T47D (cell line): ENCODE data around the gene GPR33.

Experiments
- DNase-seq, 2 experiments: peaks; one replicate each; pipeline versions ENCODE4 v3.0.0 to v3.0.0-alpha.2; 2011 to 2012; ENCODE audit warnings: low read depth in 1 of 2, low spot score in 1 of 2
- JUND ChIP-seq: IDR thresholded peaks from 2 replicates; pipeline ENCODE4 v1.6.1; 2012; ENCODE audit warnings: low read depth
- in situ Hi-C: cut with HindIII; loops from 2 replicates; pipeline ENCODE4 v1.10.0; 2016; ENCODE audit warnings: low sequenced_read_pairs, low pct_unique_long_range_greater_than_20kb

The GPR33 gene

DNA sequence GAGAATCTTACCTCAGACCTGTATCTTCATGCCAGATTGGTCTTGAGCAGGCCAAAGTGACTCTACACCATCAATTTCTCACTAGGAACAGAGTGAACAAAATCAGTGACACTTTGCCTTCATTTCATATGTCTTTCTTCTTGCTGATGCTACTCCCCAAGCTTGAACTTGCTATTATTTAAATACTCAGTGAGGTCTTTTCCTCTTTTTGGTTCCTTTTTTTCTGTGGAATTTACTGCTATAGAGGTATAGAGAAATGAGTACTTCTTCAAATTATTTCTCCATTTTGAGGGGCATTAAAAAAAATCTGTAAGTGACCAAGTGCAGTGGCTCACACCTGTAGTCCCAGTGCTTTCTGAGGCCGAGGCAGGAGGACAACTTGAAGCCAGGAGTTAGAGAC, at the start of gene GPR33:
Gene GPR33, minus strand, starts transcription at position 154 of the 400 bp plus-strand sequence. CDS start 4,074 bp downstream, outside the sequence.
- no peak for TF ChIP-seq JUND
- DNase-seq = no peak
- in situ Hi-C loops = no loop called here

- in situ Hi-C loops = no loop called here
- no peak for TF ChIP-seq JUND
- no peak for DNase-seq
Observed at GRCh38 chr14:31536201-31536960, 48.5 kb upstream of the GPR33 start.

- no peak for TF ChIP-seq JUND
- in situ Hi-C loops = no loop called here
- no peak for DNase-seq
Observed at GRCh38 chr14:31530136-31530535, 42.3 kb upstream of the GPR33 start.

- TF ChIP-seq JUND = no peak
- no peak for DNase-seq
- in situ Hi-C loops = no loop called here
Observed at GRCh38 chr14:31529053-31529452, 41.2 kb upstream of the GPR33 start.

GRCh38 chr14:31527546-31527945, 39.7 kb upstream of the GPR33 start:
- no peak for DNase-seq
- in situ Hi-C loops = no loop called here
- no peak for TF ChIP-seq JUND

- in situ Hi-C loops = no loop called here
- no peak for TF ChIP-seq JUND
- no peak for DNase-seq
Observed at GRCh38 chr14:31527087-31527486, 39.2 kb upstream of the GPR33 start.

DNA sequence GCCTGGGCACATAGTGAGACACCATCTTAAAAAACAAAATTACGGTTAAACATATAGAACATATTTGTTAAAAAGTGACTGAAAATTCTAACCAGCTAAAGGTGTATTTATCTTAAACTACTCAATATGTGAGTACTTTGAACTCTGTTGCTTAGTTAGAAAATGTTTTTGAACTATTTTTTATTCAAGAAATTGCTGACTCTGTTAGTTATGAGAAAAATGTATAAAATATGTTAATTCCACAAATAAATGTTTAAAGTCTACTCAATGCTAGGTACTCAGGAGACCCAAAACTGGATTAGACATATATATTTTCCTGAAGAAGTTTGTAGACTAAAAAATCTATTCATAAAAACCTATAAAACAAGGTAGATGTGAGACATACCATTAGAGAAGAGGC, 23.0 kb upstream of the GPR33 start:
- in situ Hi-C loops = no loop called here
- TF ChIP-seq JUND = no peak
- no peak for DNase-seq

- peak; percentile 26 to 52 for DNase-seq
- in situ Hi-C loops = no loop called here
- TF ChIP-seq JUND = no peak
Observed at GRCh38 chr14:31510222-31510621, 22.4 kb upstream of the GPR33 start.

- TF ChIP-seq JUND = no peak
- no peak for DNase-seq
- in situ Hi-C loops = no loop called here
Observed at GRCh38 chr14:31508135-31508534, 20.3 kb upstream of the GPR33 start.

GRCh38 chr14:31505411-31505810, 17.6 kb upstream of the GPR33 start:
- in situ Hi-C loops = no loop called here
- peak in 1 of 2 experiments; percentile 22 for DNase-seq
- no peak for TF ChIP-seq JUND

DNA sequence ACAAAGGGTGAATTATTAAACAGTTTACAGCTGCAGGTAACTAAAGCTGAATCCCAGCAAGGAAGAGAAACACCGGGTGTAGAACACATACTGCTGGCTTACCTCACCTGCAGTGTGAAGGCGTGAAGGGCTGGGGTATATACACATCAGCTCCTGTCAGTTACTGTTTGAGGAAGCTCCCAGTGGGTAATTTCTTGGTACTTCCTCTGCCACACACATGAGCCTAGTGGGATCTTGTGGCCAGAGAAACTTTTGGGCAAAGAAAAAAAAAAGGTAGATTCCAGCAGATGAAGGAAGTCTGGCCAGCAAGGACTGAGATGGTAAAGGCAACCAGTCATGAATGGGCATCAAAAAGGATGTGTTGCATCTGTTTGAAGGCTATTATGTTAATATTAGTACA, 14.0 kb upstream of the GPR33 start:
- TF ChIP-seq JUND = no peak
- DNase-seq = no peak
- in situ Hi-C loops = no loop called here

GRCh38 chr14:31492759-31493498, 5.1 kb upstream of the GPR33 start:
- TF ChIP-seq JUND = no peak
- no peak for DNase-seq
- in situ Hi-C loops = no loop called here

GRCh38 chr14:31489691-31490090, 1.9 kb upstream of the GPR33 start:
- DNase-seq = no peak
- in situ Hi-C loops = no loop called here

More at GRCh38 chr14:31489691-31490090, 1.9 kb upstream of the GPR33 start:
- TF ChIP-seq JUND = no peak
